K562 (cell line): ENCODE measurements around the gene AQP1.

Experiments used
- GABPB1 ChIP-seq: sonication (generic); formaldehyde crosslinking; IDR thresholded peaks from 2 replicates; pipeline ENCODE4 v1.8.0; 2022; ENCODE audit warnings: mild to moderate bottlenecking, missing genetic modification reagents
- MAFF ChIP-seq: IDR thresholded peaks from 2 replicates; pipeline ENCODE4 v1.6.1; 2012; ENCODE audit warnings: low read length, improper control_type of control experiment
- RB1 ChIP-seq: fragments of 450-650 bp; IDR thresholded peaks from 2 replicates; pipeline ENCODE4 v1.6.1; 2017; ENCODE audit warnings: low read depth, mild to moderate bottlenecking
- ZNF354B ChIP-seq: fragments of 250-450 bp; sonication (Bioruptor Pico); IDR thresholded peaks from 2 replicates; pipeline ENCODE4 v1.4.0; 2020
- ZNF75A ChIP-seq: fragments of 450-650 bp; formaldehyde crosslinking; IDR thresholded peaks from 2 replicates; pipeline ENCODE4 v1.4.0; 2020; ENCODE audit warnings: mild to moderate bottlenecking
- TF ChIP-seq, protein P1 (sequence below): fragments of 250-450 bp; sonication (Bioruptor Pico); IDR thresholded peaks from 2 replicates; pipeline ENCODE4 v1.9.0; 2021; ENCODE audit warnings: mild to moderate bottlenecking, inconsistent platforms

DNA sequence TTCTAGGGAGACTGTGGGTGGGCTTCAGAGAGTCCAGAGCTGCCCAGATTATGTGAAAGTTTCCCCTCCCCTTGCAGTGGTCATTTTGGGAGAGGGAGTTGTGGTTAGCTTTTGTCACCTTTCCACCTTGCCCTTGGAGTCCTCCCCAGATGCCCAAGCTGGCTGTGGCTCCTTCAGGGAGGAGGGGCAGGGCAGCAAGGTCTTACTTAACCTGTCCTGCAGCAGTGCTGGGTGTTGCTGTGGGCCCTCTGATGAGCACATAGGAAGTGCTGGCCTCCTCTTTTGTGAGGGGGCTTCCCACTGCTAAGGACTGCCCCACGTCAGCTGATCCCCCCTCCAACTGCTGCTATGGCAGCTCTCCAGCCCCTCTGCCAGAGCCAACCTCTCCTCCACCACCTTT, 17.6 kb upstream of the AQP1 start:
- TF ChIP-seq GABPB1 (no peak), ZNF75A (no peak), RB1 (no peak), MAFF (no peak), ZNF354B (CRISPR knock-in tag) (no peak)
- TF ChIP-seq, protein P1, sequence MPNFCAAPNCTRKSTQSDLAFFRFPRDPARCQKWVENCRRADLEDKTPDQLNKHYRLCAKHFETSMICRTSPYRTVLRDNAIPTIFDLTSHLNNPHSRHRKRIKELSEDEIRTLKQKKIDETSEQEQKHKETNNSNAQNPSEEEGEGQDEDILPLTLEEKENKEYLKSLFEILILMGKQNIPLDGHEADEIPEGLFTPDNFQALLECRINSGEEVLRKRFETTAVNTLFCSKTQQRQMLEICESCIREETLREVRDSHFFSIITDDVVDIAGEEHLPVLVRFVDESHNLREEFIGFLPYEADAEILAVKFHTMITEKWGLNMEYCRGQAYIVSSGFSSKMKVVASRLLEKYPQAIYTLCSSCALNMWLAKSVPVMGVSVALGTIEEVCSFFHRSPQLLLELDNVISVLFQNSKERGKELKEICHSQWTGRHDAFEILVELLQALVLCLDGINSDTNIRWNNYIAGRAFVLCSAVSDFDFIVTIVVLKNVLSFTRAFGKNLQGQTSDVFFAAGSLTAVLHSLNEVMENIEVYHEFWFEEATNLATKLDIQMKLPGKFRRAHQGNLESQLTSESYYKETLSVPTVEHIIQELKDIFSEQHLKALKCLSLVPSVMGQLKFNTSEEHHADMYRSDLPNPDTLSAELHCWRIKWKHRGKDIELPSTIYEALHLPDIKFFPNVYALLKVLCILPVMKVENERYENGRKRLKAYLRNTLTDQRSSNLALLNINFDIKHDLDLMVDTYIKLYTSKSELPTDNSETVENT, result no peak
